Measurements from ENCODE around the gene RTF1.

Gene RTF1

DNA sequence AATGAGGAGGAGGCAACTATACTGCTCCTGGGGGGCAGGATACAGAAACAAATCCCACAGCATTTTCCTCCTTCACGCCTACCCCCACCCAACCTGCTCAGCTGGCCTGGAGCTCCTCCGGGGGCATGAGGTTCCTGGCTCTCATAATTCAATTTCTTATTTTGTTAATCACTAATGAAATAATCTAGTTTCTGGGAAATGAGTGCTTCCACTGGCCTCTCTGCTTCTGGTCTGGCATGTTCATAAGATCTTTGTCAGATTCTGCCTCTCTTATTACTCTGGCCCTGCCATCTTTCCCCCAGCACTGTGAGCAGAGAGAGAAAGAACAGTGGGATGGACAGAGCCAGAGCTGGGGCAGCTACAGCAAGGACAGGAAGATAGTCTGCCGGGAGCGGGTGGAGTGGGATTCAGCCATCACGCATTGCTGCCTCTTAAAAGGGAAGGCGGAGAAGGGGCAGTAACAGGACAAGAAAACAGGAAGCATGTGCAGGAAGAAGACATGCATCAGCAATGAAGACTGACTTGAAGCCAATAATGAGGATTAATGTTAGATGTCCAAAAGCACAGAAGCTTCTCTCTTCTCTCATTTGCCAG is 113.6 kb downstream of the RTF1 start:
- no peak for ATAC-seq

More for the DNA sequence above, 113.6 kb downstream of the RTF1 start:
- Mint-ChIP-seq H3K27ac (peak overlapping the region in 1 of 2 donors; percentile 67), H3K4me3 (no peak overlapping the region), H3K27me3 (no peaks in the 10 kb centered on the region), H3K9me3 (no peaks in the 10 kb centered on the region), H3K4me1 (no peaks in the 10 kb centered on the region)
- DNase-seq, result no peak

Measured in stimulated activated naive CD8-positive, alpha-beta T cell treated with anti-CD3 and anti-CD28 coated beads, Interleukin-15, amount 100 ng/mL, for 72 hours (primary cell).